ENCODE measurements around the gene KRT28.
"Not testable (repeated sequence)": the region's sequence is repeated elsewhere in the genome, so short reads cannot be mapped to it uniquely, and the experiment has no call there.

Gene KRT28

GRCh38 chr17:40779181-40779909 is 20.4 kb downstream of the KRT28 start:
- DNase-seq (ENCODE audit: low read depth in 2 of 2) = no peak

DNA sequence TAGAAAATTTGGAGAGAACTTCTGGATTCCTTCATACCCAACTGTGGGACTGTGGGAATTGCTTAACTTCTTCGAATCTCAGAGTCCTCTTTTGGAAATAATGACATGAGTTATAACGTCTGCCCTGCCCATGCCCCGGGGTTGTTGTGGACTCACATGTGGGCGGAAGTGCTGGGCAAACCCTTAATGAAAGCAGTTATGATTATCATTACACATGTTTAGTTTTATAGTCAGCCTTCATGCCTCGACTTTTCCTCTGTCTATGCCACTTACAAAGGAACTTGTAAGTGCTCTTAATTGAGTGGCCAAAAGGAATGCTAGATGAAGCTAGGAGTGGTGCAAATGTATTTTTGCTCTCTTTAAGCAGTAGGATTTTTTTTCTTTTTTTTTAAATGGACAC is 21.3 kb downstream of the KRT28 start:
- no peak for DNase-seq (ENCODE audit: low read depth in 2 of 2)

DNA sequence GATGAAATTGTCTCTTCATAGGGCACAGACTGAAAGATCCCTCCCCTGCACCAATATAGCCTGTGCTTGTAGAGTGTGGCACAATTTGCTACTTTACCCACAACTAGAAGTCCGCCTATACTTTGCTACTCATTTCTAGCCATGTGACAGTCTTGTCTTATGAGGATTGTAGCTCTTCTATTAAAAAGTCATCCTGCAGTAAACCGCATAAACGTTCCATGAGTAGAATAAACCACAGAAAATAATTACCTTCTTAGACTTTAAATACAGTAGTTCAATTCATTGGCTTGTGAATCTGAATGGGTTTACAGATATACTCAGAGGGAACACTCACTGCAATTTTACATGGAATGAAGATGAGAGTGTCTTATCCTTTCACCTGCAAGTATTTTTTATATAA is 21.8 kb downstream of the KRT28 start:
- DNase-seq (ENCODE audit: low read depth in 2 of 2) = no peak

GRCh38 chr17:40777459-40777858 is 22.3 kb downstream of the KRT28 start:
- DNase-seq (ENCODE audit: low read depth in 2 of 2) = no peak

GRCh38 chr17:40775945-40776344 is 23.8 kb downstream of the KRT28 start:
- DNase-seq (ENCODE audit: low read depth in 2 of 2) = no peak

DNA sequence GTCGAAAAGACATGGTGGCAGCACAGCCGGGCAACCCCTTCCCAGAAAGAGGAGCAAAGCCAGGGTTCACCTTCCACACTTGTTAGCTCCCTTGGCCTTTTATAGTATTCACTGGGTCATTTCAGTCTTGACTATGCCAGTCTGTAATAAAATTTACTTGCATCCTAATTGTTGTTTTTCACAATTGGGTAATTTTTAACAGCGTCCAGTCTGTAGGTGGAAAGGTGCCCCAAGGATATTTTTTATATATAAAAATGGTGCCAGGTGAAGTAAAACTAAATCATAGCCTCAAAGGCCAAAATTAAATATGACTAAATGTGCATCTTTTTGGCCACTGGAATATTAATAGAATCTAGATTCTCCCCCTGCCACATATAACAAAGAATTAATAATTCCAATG is 27.7 kb downstream of the KRT28 start, which contains the start of gene KRT26:
Gene KRT26, minus strand, starts transcription at position 101 of the 400 bp plus-strand sequence. Its CDS starts 88 bp downstream, at position 13.
- no peak for DNase-seq (ENCODE audit: low read depth in 2 of 2)

DNA sequence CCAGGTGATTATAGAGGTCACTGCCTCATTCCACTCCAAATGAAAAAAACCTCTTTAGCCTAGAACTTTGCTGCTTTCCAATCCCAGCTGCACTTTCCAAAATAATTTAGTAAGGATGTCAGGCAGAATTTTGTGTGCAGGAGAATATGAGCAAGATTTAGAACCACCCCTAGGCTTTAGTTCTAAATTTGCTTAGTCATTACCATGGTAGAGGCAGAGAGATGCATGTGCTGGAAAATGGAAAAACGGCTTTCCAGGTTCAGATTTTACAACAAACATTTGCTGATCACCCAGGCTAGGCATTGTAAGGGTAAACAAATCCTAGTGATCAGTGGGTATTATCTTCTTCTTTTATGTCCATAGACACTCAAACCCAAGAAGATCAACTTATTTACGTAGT is 34.1 kb downstream of the KRT28 start:
- DNase-seq (ENCODE audit: low read depth in 2 of 2) = no peak

GRCh38 chr17:40763752-40764151 is 36.0 kb downstream of the KRT28 start:
- DNase-seq (ENCODE audit: low read depth in 2 of 2) = no peak

- no peak for DNase-seq (ENCODE audit: low read depth in 2 of 2)
Measured at GRCh38 chr17:40760105-40761016, 39.4 kb downstream of the KRT28 start.

DNA sequence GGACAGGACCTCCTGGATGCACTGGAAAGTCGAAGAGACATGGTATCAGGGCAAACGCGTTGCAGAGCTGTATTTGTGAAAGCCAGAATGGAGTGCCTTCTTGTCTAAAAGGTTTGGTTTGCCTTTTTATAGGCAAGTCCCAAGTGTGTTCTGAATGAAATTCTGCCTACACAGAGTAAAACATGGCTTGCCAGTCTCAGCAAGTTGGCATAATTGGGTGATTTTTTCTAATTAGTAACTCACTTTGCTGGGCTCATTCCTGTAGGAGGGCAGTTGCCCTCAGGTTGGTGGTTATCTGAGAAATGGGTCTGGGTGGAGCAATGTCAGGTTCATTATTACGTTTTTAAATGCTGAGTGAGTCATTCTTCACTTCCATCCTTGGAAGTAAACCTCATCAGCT is 44.5 kb downstream of the KRT28 start, which contains the start of gene KRT25:
Gene KRT25, minus strand, starts transcription at position 101 of the 400 bp plus-strand sequence. Its CDS starts 60 bp downstream, at position 41.
- no peak for DNase-seq (ENCODE audit: low read depth in 2 of 2)

- no peak for DNase-seq (ENCODE audit: low read depth in 2 of 2)
Measured at GRCh38 chr17:40753804-40754203, 46.0 kb downstream of the KRT28 start.

DNA sequence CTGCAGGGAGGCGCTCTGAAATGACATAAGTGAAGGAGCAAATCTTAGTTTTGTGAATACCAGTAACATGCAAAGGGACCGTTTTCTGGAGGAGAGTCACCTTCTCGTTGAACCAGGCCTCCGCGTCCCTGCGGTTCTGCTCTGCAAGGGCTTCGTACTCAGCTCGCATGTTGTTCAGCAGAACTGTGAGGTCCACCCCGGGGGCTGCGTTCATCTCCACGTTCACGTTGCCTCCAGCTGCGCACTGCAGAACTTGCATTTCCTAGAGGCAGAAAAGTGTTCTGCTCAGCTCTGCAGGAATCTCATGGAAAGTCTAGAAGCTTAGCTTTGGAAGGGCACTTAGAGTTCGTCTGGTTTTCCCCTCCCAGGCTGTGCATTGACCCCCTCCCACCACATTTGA is 48.7 kb downstream of the KRT28 start:
- DNase-seq (ENCODE audit: low read depth in 2 of 2) = no peak

DNA sequence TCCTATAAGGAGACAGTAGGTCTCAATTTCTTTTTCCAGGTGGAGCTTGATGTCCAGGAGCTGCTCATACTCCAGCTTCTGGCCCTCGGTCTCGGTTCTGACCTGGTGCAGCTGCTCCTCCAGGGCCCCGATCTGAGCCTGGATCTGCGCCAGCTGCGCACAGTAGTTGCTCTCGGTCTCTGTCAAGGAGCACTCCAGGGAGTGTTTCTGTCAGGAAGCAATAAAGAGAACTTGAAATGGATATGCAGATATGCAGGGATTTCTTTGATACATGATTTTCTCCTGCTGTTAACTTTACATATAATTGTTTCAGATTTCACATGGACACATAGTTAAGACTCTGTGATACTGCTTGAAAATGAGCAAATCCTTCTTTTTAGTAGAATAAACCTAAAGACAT is 49.4 kb downstream of the KRT28 start:
- DNase-seq (ENCODE audit: low read depth in 2 of 2) = no peak

- not testable (repeated sequence) for DNase-seq (ENCODE audit: low read depth in 2 of 2)
Measured at GRCh38 chr17:40748666-40749065, 51.1 kb downstream of the KRT28 start.

Measured in stimulated activated CD8-positive, alpha-beta memory T cell treated with anti-CD3 and anti-CD28 coated beads, Interleukin-7, amount 100 ng/mL, for 1 hour (primary cell).